Mucosa of gallbladder (tissue), 1 donor: ENCODE results near the gene CTDSP1. TPM values are rescaled to one million over a fixed set of nuclear protein-coding genes. Genes with fewer than 3 reads are reported as not detected.

Source experiments
- total RNA-seq: library from RNA; stranded (reverse); gene quantifications from one replicate; pipeline ENCODE4 v1.2.1, GENCODE V29; 2021
- donor health status: DM: no; HTN: no; CAD: no.

The CTDSP1 gene
- total RNA-seq, 1 donor from 2014 or later: 184 TPM

Other genes starting within 250 kb of the CTDSP1 start
- not detected for gene CXCR1, start 232.9 kb upstream of the CTDSP1 start, total RNA-seq
- 239 TPM for gene ARPC2, start 182.7 kb upstream of the CTDSP1 start, total RNA-seq
- gene GPBAR1, start 138.9 kb upstream of the CTDSP1 start, total RNA-seq: 49.3 TPM
- 114 TPM for gene AAMP, start 129.7 kb upstream of the CTDSP1 start, total RNA-seq
- 154 TPM for gene PNKD, start 129.3 kb upstream of the CTDSP1 start, total RNA-seq
- 388 TPM for gene TMBIM1, start 107.4 kb upstream of the CTDSP1 start, total RNA-seq
- gene CATIP, start 43.0 kb upstream of the CTDSP1 start, total RNA-seq: 3.4 TPM
- gene SLC11A1, start 17.6 kb upstream of the CTDSP1 start, total RNA-seq: 15.1 TPM
- 328 TPM for gene VIL1, start 19.3 kb downstream of the CTDSP1 start, total RNA-seq
- gene USP37, start 168.5 kb downstream of the CTDSP1 start, total RNA-seq: 12.0 TPM
- 27.6 TPM for gene CNOT9, start 169.0 kb downstream of the CTDSP1 start, total RNA-seq
- 0.49 TPM for gene PLCD4, start 208.0 kb downstream of the CTDSP1 start, total RNA-seq